Cardiac muscle cell (in vitro differentiated cells and primary cell): Measurements from ENCODE around the gene CST7. TPM values are rescaled to one million over a fixed set of nuclear protein-coding genes. Genes with fewer than 3 reads are reported as not detected.

Experiments
- DNase-seq, 2 donors: peaks; one replicate each; pipeline versions ENCODE4 v3.0.0 to v3.0.0-alpha.2; 2010 to 2017; ENCODE audit warnings: low read depth in 1 of 2, low spot score in 1 of 2
- H3K27ac ChIP-seq: fragments of 200-600 bp; sonication (generic); 2 replicates; pipeline ENCODE4 v1.5.1; 2016
- H3K27me3 ChIP-seq: fragments of 200-600 bp; sonication (generic); 2 replicates; pipeline ENCODE4 v1.6.0; 2016; ENCODE audit warnings: control low read depth
- H3K36me3 ChIP-seq: fragments of 200-600 bp; sonication (generic); 2 replicates; pipeline ENCODE4 v1.5.1; 2016; ENCODE audit warnings: control low read depth
- H3K4me1 ChIP-seq: fragments of 200-600 bp; sonication (generic); 2 replicates; pipeline ENCODE4 v1.8.1; 2017; ENCODE audit warnings: low read depth, mild to moderate bottlenecking, mixed run types
- H3K4me3 ChIP-seq: fragments of 200-600 bp; sonication (generic); 2 replicates; pipeline ENCODE4 v1.5.1; 2016; ENCODE audit warnings: mild to moderate bottlenecking
- H3K9me3 ChIP-seq: fragments of 200-600 bp; sonication (generic); 2 replicates; pipeline ENCODE4 v1.5.1; 2017; ENCODE audit warnings: low read depth, mild to moderate bottlenecking, control low read depth
- CTCF ChIP-seq: IDR thresholded peaks from 2 replicates; pipeline ENCODE4 v1.5.1; 2012; ENCODE audit warnings: low read depth, mild to moderate bottlenecking, low read length
- polyA plus RNA-seq: library from polyadenylated mRNA; unstranded; fragments of >200 nt; fragmentation: Nextera tagmentation; extraction: Ambion mirVana; gene quantifications from 2 replicates; pipeline ENCODE4 v1.2.1, GENCODE V29; 2016
- total RNA-seq: library from RNA; depleted of rRNA; stranded (reverse); fragments of >200 nt; gene quantifications from 2 replicates; pipeline ENCODE4 v1.2.3, GENCODE V29; 2016

CST7 gene
- total and polyA plus RNA-seq, 2 experiments from 2014 or later: 0.20 TPM; not detected in 1

- Histone ChIP-seq H3K4me1 (no peaks in the 10 kb centered on the region), H3K36me3 (no peaks in the 10 kb centered on the region), H3K9me3 (no peaks in the 10 kb centered on the region), H3K27ac (no peak overlapping the region), H3K27me3 (no peaks in the 10 kb centered on the region), H3K4me3 (no peak overlapping the region)
- no peak for TF ChIP-seq CTCF
- no peak for DNase-seq
These were observed 13.1 kb downstream of the CST7 start for GRCh38 chr20:24962182-24962492.

GRCh38 chr20:24962510-24962909 is 13.4 kb downstream of the CST7 start:
- H3K27ac ChIP-seq: no peak overlapping the region
- H3K4me3 ChIP-seq: no peak overlapping the region
- no peaks in the 10 kb centered on the region for H3K27me3 ChIP-seq
- H3K36me3 ChIP-seq: no peaks in the 10 kb centered on the region
- no peaks in the 10 kb centered on the region for H3K9me3 ChIP-seq
- TF ChIP-seq CTCF: no peak
- no peak for DNase-seq
- no peaks in the 10 kb centered on the region for H3K4me1 ChIP-seq

- no peak overlapping the region for H3K27ac ChIP-seq
- no peak overlapping the region for H3K4me3 ChIP-seq
- no peak for TF ChIP-seq CTCF
- H3K27me3 ChIP-seq: no peaks in the 10 kb centered on the region
- no peaks in the 10 kb centered on the region for H3K4me1 ChIP-seq
- no peaks in the 10 kb centered on the region for H3K9me3 ChIP-seq
- H3K36me3 ChIP-seq: no peaks in the 10 kb centered on the region
- DNase-seq: no peak
These were observed 14.8 kb downstream of the CST7 start for GRCh38 chr20:24963672-24964505.

- Histone ChIP-seq H3K4me3 (no peak overlapping the region), H3K9me3 (no peaks in the 10 kb centered on the region), H3K36me3 (peaks cover 1% of the 10 kb centered on the region), H3K27ac (no peak overlapping the region), H3K4me1 (no peaks in the 10 kb centered on the region), H3K27me3 (no peaks in the 10 kb centered on the region)
- DNase-seq: no peak
- TF ChIP-seq CTCF: no peak
These were observed 15.4 kb downstream of the CST7 start for GRCh38 chr20:24964506-24964840.

GRCh38 chr20:24965065-24965919 is 16.2 kb downstream of the CST7 start:
- Histone ChIP-seq H3K27ac (no peak overlapping the region), H3K9me3 (no peaks in the 10 kb centered on the region), H3K4me3 (no peak overlapping the region), H3K36me3 (peaks cover 6% of the 10 kb centered on the region), H3K27me3 (no peaks in the 10 kb centered on the region), H3K4me1 (no peaks in the 10 kb centered on the region)
- TF ChIP-seq CTCF: no peak
- no peak for DNase-seq
